ENCODE measurements around the gene RHBDD2. TPM values are rescaled to one million over a fixed set of nuclear protein-coding genes. Genes with fewer than 3 reads are reported as not detected.
"Not testable (repeated sequence)": the region's sequence is repeated elsewhere in the genome, so short reads cannot be mapped to it uniquely, and the experiment has no call there.

RHBDD2 gene
- polyA plus RNA-seq, 1 donor from 2014 or later = 76.4 TPM

DNA sequence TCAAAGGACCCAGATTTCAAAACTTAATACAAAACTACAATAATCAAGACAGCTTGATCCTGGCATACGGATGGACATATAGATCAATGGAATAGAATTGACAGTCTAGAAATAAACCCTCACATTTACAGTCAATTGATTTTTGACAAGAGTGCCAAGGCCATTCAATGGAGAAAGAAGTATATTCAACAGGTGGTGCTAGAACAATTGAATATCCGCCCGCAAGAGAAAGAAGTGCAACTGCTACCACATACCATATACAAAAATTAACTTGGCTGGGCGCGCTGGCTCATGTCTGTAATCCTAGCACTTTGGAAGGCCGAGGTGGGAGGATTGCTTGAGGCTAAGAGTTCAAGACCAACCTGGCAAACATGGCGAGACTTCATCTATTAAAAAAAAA, 42.0 kb upstream of the RHBDD2 start:
- Histone ChIP-seq H3K27me3 (ENCODE audit: insufficient read depth, low read depth, low read length) (no peaks in the 10 kb centered on the region), H3K4me2 (ENCODE audit: low read length) (no peak overlapping the region), H2AFZ (ENCODE audit: low read depth, low read length) (no peak overlapping the region), H4K20me1 (ENCODE audit: insufficient read depth) (no peaks in the 10 kb centered on the region), H3F3A (ENCODE audit: insufficient read depth, low read length, poor library complexity, severe bottlenecking) (no peaks in the 10 kb centered on the region), H3K9me2 (ENCODE audit: insufficient read depth, low read length) (no peaks in the 10 kb centered on the region), H3K36me3 (ENCODE audit: insufficient read depth, low read length) (no peaks in the 10 kb centered on the region), H3K9me3 (ENCODE audit: low read length) (no peaks in the 10 kb centered on the region), H3K79me2 (replicated peaks; ENCODE audit: insufficient read depth, low read length) (no peaks in the 10 kb centered on the region), H3K9ac (ENCODE audit: low read length) (no peak overlapping the region), H3K27ac (ENCODE audit: low read length) (no peak overlapping the region), H3K4me3 (ENCODE audit: low read length) (no peak overlapping the region)
- TF ChIP-seq CTCF (IDR thresholded peaks at IDR 0.05; ENCODE audit: poor library complexity, severe bottlenecking) = no peak
- TF ChIP-seq TAF1 (IDR thresholded peaks at IDR 0.05; ENCODE audit: low read depth) = no peak
- TF ChIP-seq SMC3 (conservative IDR thresholded peaks at IDR 0.05; ENCODE audit: poor library complexity) = no peak
- no peak for TF ChIP-seq EP300 (conservative IDR thresholded peaks at IDR 0.05; ENCODE audit: poor library complexity, severe bottlenecking)
- no peak for TF ChIP-seq EZH2 (IDR thresholded peaks at IDR 0.05; ENCODE audit: borderline replicate concordance, insufficient read depth, low read length, poor library complexity, severe bottlenecking)
- no peak for TF ChIP-seq MXI1 (conservative IDR thresholded peaks at IDR 0.05; ENCODE audit: poor library complexity, severe bottlenecking)
- TF ChIP-seq, protein P1, sequence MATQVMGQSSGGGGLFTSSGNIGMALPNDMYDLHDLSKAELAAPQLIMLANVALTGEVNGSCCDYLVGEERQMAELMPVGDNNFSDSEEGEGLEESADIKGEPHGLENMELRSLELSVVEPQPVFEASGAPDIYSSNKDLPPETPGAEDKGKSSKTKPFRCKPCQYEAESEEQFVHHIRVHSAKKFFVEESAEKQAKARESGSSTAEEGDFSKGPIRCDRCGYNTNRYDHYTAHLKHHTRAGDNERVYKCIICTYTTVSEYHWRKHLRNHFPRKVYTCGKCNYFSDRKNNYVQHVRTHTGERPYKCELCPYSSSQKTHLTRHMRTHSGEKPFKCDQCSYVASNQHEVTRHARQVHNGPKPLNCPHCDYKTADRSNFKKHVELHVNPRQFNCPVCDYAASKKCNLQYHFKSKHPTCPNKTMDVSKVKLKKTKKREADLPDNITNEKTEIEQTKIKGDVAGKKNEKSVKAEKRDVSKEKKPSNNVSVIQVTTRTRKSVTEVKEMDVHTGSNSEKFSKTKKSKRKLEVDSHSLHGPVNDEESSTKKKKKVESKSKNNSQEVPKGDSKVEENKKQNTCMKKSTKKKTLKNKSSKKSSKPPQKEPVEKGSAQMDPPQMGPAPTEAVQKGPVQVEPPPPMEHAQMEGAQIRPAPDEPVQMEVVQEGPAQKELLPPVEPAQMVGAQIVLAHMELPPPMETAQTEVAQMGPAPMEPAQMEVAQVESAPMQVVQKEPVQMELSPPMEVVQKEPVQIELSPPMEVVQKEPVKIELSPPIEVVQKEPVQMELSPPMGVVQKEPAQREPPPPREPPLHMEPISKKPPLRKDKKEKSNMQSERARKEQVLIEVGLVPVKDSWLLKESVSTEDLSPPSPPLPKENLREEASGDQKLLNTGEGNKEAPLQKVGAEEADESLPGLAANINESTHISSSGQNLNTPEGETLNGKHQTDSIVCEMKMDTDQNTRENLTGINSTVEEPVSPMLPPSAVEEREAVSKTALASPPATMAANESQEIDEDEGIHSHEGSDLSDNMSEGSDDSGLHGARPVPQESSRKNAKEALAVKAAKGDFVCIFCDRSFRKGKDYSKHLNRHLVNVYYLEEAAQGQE (IDR thresholded peaks at IDR 0.05; ENCODE audit: borderline replicate concordance) = no peak
- TF ChIP-seq POLR2AphosphoS5 (IDR thresholded peaks at IDR 0.05) = no peak
- no peak for TF ChIP-seq RAD21 (conservative IDR thresholded peaks at IDR 0.05)

GRCh38 chr7:75838281-75838930, 40.4 kb upstream of the RHBDD2 start:
- H3K9ac ChIP-seq (ENCODE audit: low read length); H3F3A ChIP-seq (ENCODE audit: insufficient read depth, low read length, poor library complexity, severe bottlenecking); H3K9me2 ChIP-seq (ENCODE audit: insufficient read depth, low read length); H3K27ac ChIP-seq (ENCODE audit: low read length); H3K36me3 ChIP-seq (ENCODE audit: insufficient read depth, low read length); H3K9me3 ChIP-seq (ENCODE audit: low read length); H2AFZ ChIP-seq (ENCODE audit: low read depth, low read length); H3K4me2 ChIP-seq (ENCODE audit: low read length); H3K79me2 ChIP-seq (replicated peaks; ENCODE audit: insufficient read depth, low read length); H3K27me3 ChIP-seq (ENCODE audit: insufficient read depth, low read depth, low read length); H4K20me1 ChIP-seq (ENCODE audit: insufficient read depth); H3K4me3 ChIP-seq (ENCODE audit: low read length): not testable (repeated sequence)

- H3K4me2 ChIP-seq (ENCODE audit: low read length) = no peak overlapping the region
- no peaks in the 10 kb centered on the region for H3K27me3 ChIP-seq (ENCODE audit: insufficient read depth, low read depth, low read length)
- H2AFZ ChIP-seq (ENCODE audit: low read depth, low read length) = no peak overlapping the region
- H4K20me1 ChIP-seq (ENCODE audit: insufficient read depth) = no peaks in the 10 kb centered on the region
- H3K9ac ChIP-seq (ENCODE audit: low read length) = no peak overlapping the region
- H3K36me3 ChIP-seq (ENCODE audit: insufficient read depth, low read length) = no peaks in the 10 kb centered on the region
- no peak overlapping the region for H3K4me3 ChIP-seq (ENCODE audit: low read length)
- no peaks in the 10 kb centered on the region for H3K79me2 ChIP-seq (replicated peaks; ENCODE audit: insufficient read depth, low read length)
- H3K9me2 ChIP-seq (ENCODE audit: insufficient read depth, low read length) = no peaks in the 10 kb centered on the region
- TF ChIP-seq TAF1 (IDR thresholded peaks at IDR 0.05; ENCODE audit: low read depth) (no peak), EZH2 (IDR thresholded peaks at IDR 0.05; ENCODE audit: borderline replicate concordance, insufficient read depth, low read length, poor library complexity, severe bottlenecking) (no peak), EP300 (conservative IDR thresholded peaks at IDR 0.05; ENCODE audit: poor library complexity, severe bottlenecking) (no peak), CTCF (IDR thresholded peaks at IDR 0.05; ENCODE audit: poor library complexity, severe bottlenecking) (no peak), POLR2AphosphoS5 (IDR thresholded peaks at IDR 0.05) (no peak), RAD21 (conservative IDR thresholded peaks at IDR 0.05) (no peak)
- H3K27ac ChIP-seq (ENCODE audit: low read length) = no peak overlapping the region
- H3F3A ChIP-seq (ENCODE audit: insufficient read depth, low read length, poor library complexity, severe bottlenecking) = no peaks in the 10 kb centered on the region
- H3K9me3 ChIP-seq (ENCODE audit: low read length) = no peaks in the 10 kb centered on the region
Observed at GRCh38 chr7:75840029-75840428, 38.8 kb upstream of the RHBDD2 start.
